NCI-H1694 (cell line): Measurements from ENCODE around the gene CAPN6.

Experiments
- DNase-seq: peaks from one replicate; lab custom pipeline; 2025; lab: John Stamatoyannopoulos, UW

Gene CAPN6

DNA sequence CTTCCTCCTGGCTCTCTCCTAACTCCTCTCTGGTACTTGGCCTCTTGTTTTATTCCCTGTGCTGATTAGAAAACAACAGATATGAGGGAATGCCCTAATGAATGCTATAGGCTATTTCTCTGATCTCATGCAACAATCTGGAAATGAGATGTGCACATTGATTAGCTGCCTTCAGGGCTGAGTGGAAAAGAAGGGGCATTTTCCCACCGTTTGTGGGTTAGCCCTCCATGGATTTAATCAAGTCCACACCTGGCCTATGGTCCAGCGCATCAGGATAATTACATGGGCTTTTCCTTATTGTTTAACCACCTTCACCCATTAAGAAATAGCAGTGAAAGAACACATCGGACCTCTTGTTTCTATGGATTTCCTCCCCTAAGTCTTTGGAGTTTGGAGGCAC, 70.0 kb downstream of the CAPN6 start:
- no peak for DNase-seq

DNA sequence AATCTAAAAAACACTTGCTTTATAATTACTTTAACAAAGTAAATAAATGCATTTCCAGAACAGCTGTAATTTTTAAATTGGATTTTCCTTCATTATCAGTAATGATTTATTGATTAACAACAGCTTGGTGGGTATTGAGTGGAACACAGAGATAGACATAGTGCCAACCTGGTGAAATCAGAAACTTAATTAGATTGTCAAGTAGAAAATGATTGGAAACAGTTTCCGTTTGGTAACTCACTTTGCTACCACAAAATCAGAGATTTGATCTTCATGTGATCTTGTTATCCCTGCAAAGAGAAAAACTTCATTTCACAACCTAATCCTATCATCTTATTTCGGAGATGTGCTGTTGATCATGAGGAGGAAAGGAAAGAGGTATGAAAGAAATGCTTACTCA, 70.8 kb downstream of the CAPN6 start:
- DNase-seq, result no peak
